NT2/D1 (cell line): ENCODE measurements around the gene TSPAN17.
"Not testable (repeated sequence)": the region's sequence is repeated elsewhere in the genome, so short reads cannot be mapped to it uniquely, and the experiment has no call there.

Experiments
- SUZ12 ChIP-seq: IDR thresholded peaks from 2 replicates; pipeline ENCODE4 v1.6.1; 2011; ENCODE audit not compliant: insufficient read length, insufficient read depth; ENCODE audit errors: extremely low read depth
- YY1 ChIP-seq: IDR thresholded peaks from 2 replicates; pipeline ENCODE4 v1.6.1; 2011; ENCODE audit not compliant: insufficient read length, insufficient read depth
- ZNF274 ChIP-seq: IDR thresholded peaks from 2 replicates; pipeline ENCODE4 v1.6.1; 2011; ENCODE audit warnings: mild to moderate bottlenecking, low read depth, low read length

DNA sequence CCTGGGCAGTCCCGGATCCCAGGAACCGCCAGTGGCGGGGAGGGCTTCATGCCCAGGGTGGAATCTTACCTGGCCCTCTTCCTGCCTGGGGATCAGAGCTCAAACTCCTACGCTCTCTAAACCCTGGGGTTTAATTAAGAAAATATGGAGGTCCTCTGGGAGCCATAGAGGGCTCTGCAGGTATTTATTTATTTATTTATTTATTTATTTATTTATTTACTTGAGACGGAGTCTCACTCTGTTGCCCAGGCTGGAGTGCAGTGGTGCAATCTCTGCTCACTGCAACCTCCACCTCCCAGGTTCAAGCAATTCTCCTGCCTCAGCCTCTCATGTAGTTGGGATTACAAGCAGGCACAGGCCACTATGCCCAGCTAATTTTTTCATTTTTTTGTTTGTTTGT, 52.2 kb downstream of the TSPAN17 start:
- TF ChIP-seq SUZ12, YY1, ZNF274: not testable (repeated sequence)
